GM12878 (cell line): ENCODE measurements around the gene BRSK2. TPM values are rescaled to one million over a fixed set of nuclear protein-coding genes. Genes with fewer than 3 reads are reported as not detected.

Experiments used
- ATAC-seq: fragments of 200-7000 bp; cut with Tn5 transposase; 3 replicates; pipeline ENCODE4 v1.9.1; 2020; ENCODE audit warnings: mild to moderate bottlenecking, moderate library complexity
- BruUV-seq: library from RNA; stranded (reverse); fragments of 400-500 nt; replicated peaks from 2 replicates; lab custom pipeline; 2021; lab: Mats Ljungman, UMichigan
- CTCF ChIA-PET: fragments of 300-600 bp; sonication (Branson Sonifier 250); formaldehyde crosslinking; extraction: SDS; loops from one replicate; lab custom pipeline; 2021; ENCODE audit warnings: inconsistent platforms; lab: Yijun Ruan, JAX
- POLR2A ChIA-PET: fragments of 350-600 bp; formaldehyde crosslinking; extraction: SDS; loops from one replicate; lab custom pipeline; 2021; ENCODE audit warnings: inconsistent platforms; lab: Charles Lee
- RAD21 ChIA-PET: fragments of 300-600 bp; sonication (Branson Sonifier 250); formaldehyde crosslinking; loops from one replicate; lab custom pipeline; 2023; ENCODE audit warnings: antibody characterized with exemption; ENCODE audit not compliant: unreplicated experiment; lab: Charles Lee
- SMC1A ChIA-PET: fragments of 300-600 bp; sonication (Branson Sonifier 250); formaldehyde crosslinking; loops from one replicate; lab custom pipeline; 2023; ENCODE audit not compliant: unreplicated experiment, uncharacterized antibody; lab: Charles Lee
- DNase-seq: peaks from one replicate; pipeline ENCODE4 v3.0.0-alpha.2; 2011; ENCODE audit warnings: low read depth, low spot score
- FAIRE-seq: peaks from 3 replicates; lab custom pipeline; 2011; peaks lifted over from hg19 to GRCh38; lab: Jason Lieb, UNC
- H2AFZ ChIP-seq: 2 replicates; pipeline ENCODE4 v1.6.0; 2011; ENCODE audit warnings: low read depth, low read length, control low read depth; ENCODE audit not compliant: control insufficient read depth
- H3K27ac ChIP-seq: 2 replicates; pipeline ENCODE4 v1.5.1; 2011; ENCODE audit warnings: control low read depth; ENCODE audit not compliant: control insufficient read depth, insufficient read depth
- H3K27me3 ChIP-seq, 2 experiments: replicated peaks in 1 of 2; 2 replicates each; pipeline versions ENCODE4 v1.6.0 to v1.6.1; 2011; ENCODE audit warnings: low read length in 1 of 2; ENCODE audit not compliant: control insufficient read depth in 2 of 2, insufficient read depth in 2 of 2
- H3K36me3 ChIP-seq, 2 experiments: 2 replicates each; pipeline ENCODE4 v1.5.1; 2011; ENCODE audit warnings: low read length in 1 of 2; ENCODE audit not compliant: control insufficient read depth in 2 of 2, insufficient read depth in 2 of 2
- H3K4me1 ChIP-seq: 2 replicates; pipeline ENCODE4 v1.6.1; 2011; ENCODE audit warnings: mild to moderate bottlenecking, low read length, moderate library complexity, mixed read lengths; ENCODE audit not compliant: control insufficient read depth, insufficient read depth
- H3K4me2 ChIP-seq: 2 replicates; pipeline ENCODE4 v1.6.0; 2011; ENCODE audit warnings: control low read depth; ENCODE audit not compliant: control insufficient read depth, insufficient read depth
- H3K4me3 ChIP-seq: fragments of 200-600 bp; sonication (generic); 2 replicates; pipeline ENCODE4 v1.5.1; 2016
- H3K79me2 ChIP-seq: 2 replicates; pipeline ENCODE4 v1.6.0; 2011; ENCODE audit warnings: low read length; ENCODE audit not compliant: control insufficient read depth, insufficient read depth
- H3K9ac ChIP-seq: 2 replicates; pipeline ENCODE4 v1.8.0; 2011; ENCODE audit warnings: low read length, control low read depth, mixed read lengths; ENCODE audit not compliant: control insufficient read depth, insufficient read depth
- H3K9me3 ChIP-seq: replicated peaks from 3 replicates; pipeline ENCODE4 v1.5.1; 2011; ENCODE audit warnings: mild to moderate bottlenecking, low read length; ENCODE audit not compliant: control insufficient read depth, insufficient read depth
- H4K20me1 ChIP-seq: 2 replicates; pipeline ENCODE4 v1.6.0; 2011; ENCODE audit not compliant: control insufficient read depth, insufficient read depth
- EP300 ChIP-seq, 2 experiments: fragments of 150-350 bp in 1 of 2; IDR thresholded peaks; 2 replicates each; pipeline ENCODE4 v1.6.1; 2011 to 2012; ENCODE audit warnings: low read depth in 2 of 2, low read length in 2 of 2, borderline replicate concordance in 1 of 2, improper control_type of control experiment in 1 of 2, inconsistent platforms in 1 of 2; ENCODE audit not compliant: control insufficient read depth in 1 of 2
- PRDM15 ChIP-seq: fragments of 450-650 bp; formaldehyde crosslinking; IDR thresholded peaks from 2 replicates; pipeline ENCODE4 v1.4.0; 2020; ENCODE audit warnings: mild to moderate bottlenecking, moderate library complexity
- WGBS: methylation state at CpG from one replicate; pipeline ENCODE4 v1.1.6; 2016; ENCODE audit warnings: low lambda C conversion rate; ENCODE audit not compliant: insufficient replicate concordance, insufficient coverage; ENCODE audit errors: missing lambda C conversion rate; 5-methylcytosine and 5-hydroxymethylcytosine counted together
- in situ Hi-C: fragments of 300-500 bp; cut with MboI; formaldehyde crosslinking; loops from 9 replicates; pipeline ENCODE4 v1.14.3; 2018; ENCODE audit warnings: mixed read lengths
- intact Hi-C: fragments of 100-400 bp; cut with micrococcal nuclease; formaldehyde crosslinking; loops from one replicate; pipeline ENCODE4 v1.14.2; 2022; ENCODE audit not compliant: unreplicated experiment
- polyA plus RNA-seq, 11 experiments: library from polyadenylated mRNA; depleted of rRNA in 4 of 11; unstranded in 6 of 11; stranded (reverse) in 5 of 11; fragments of >200 nt; fragmentation: Nextera tagmentation in 4 of 11; fragmentation: Illumina TruSeq in 1 of 11; extraction: Ambion mirVana in 4 of 11; extraction: Trizol in 1 of 11; gene quantifications; 1 replicate in 1 of 11; 2 replicates in 10 of 11; pipeline versions ENCODE4 v1.2.1 to v1.2.3, GENCODE V29; 2011 to 2016; ENCODE audit warnings: inconsistent platforms in 2 of 11, missing spikeins in 2 of 11, low read depth in 1 of 11
- total RNA-seq, 4 experiments: library from RNA; depleted of rRNA in 3 of 4; stranded (reverse); fragments of >200 nt in 3 of 4; fragmentation: Illumina TruSeq in 1 of 4; extraction: Trizol in 1 of 4; gene quantifications; 2 replicates each; pipeline versions ENCODE4 v1.2.1 to v1.2.3, GENCODE V29; 2013 to 2021

The BRSK2 gene
- total and polyA plus RNA-seq, 10 of the 15 experiments (the other 5 are each of a cell fraction or from before 2014, with no cell fraction given), result 0.13 TPM; not detected in 9

GRCh38 chr11:1506981-1507380 is 117.2 kb downstream of the BRSK2 start:
- intact Hi-C loops (no loop called here), in situ Hi-C loops (no loop called here)
- Histone ChIP-seq H4K20me1 (0 out of 2 replicates have a peak, but pooled peaks cover 3% of the 10 kb centered on the region), H3K4me3 (no peak overlapping the region), H3K9ac (no peak overlapping the region), H3K4me1 (no peaks in the 10 kb centered on the region), H3K79me2 (no peaks in the 10 kb centered on the region; the same call in none of the 2 replicates), H3K27me3 (no peaks in the 10 kb centered on the region), H2AFZ (no peak overlapping the region), H3K9me3 (no peaks in the 10 kb centered on the region; the same call in 2 of the 3 replicates), H3K27ac (no peak overlapping the region), H3K4me2 (no peak overlapping the region), H3K36me3 (no peaks in the 10 kb centered on the region)
- no peak for FAIRE-seq
- SMC1A ChIA-PET, result no interaction called here
- BruUV-seq, result no TSS peak
- ATAC-seq, result no peak
- CTCF ChIA-PET, result no interaction called here
- POLR2A ChIA-PET, result no interaction called here
- no peak for DNase-seq
- WGBS, result 52% methylated on average over 9 of the region's 9 CpGs
- no peak for TF ChIP-seq PRDM15 (CRISPR knock-in tag)
- no peak for TF ChIP-seq EP300 (IDR thresholded peaks at IDR 0.05; ENCODE audit: borderline replicate concordance in 1 of 2, control insufficient read depth in 1 of 2, low read depth in 2 of 2, low read length in 2 of 2)
- RAD21 ChIA-PET, result no interaction called here
